LHCN-M2 (cell line): ENCODE data around the gene CELF3. TPM values are rescaled to one million over a fixed set of nuclear protein-coding genes. Genes with fewer than 3 reads are reported as not detected.
"Not testable (repeated sequence)": the region's sequence is repeated elsewhere in the genome, so short reads cannot be mapped to it uniquely, and the experiment has no call there.

Experiments used
- DNase-seq: peaks from one replicate; pipeline ENCODE4 v3.0.0-alpha.2; 2012; ENCODE audit warnings: low read depth
- polyA plus RNA-seq: library from polyadenylated mRNA; unstranded; fragments of >200 nt; gene quantifications from one replicate; pipeline ENCODE4 v1.2.1, GENCODE V29; 2012; ENCODE audit warnings: missing spikeins
- total RNA-seq: library from RNA; depleted of rRNA; stranded (reverse); fragments of >200 nt; gene quantifications from 2 replicates; pipeline ENCODE4 v1.2.3, GENCODE V29; 2014; rRNA removed

Gene CELF3
- total RNA-seq, result not detected in 2 replicates
- not detected for polyA plus RNA-seq

DNA sequence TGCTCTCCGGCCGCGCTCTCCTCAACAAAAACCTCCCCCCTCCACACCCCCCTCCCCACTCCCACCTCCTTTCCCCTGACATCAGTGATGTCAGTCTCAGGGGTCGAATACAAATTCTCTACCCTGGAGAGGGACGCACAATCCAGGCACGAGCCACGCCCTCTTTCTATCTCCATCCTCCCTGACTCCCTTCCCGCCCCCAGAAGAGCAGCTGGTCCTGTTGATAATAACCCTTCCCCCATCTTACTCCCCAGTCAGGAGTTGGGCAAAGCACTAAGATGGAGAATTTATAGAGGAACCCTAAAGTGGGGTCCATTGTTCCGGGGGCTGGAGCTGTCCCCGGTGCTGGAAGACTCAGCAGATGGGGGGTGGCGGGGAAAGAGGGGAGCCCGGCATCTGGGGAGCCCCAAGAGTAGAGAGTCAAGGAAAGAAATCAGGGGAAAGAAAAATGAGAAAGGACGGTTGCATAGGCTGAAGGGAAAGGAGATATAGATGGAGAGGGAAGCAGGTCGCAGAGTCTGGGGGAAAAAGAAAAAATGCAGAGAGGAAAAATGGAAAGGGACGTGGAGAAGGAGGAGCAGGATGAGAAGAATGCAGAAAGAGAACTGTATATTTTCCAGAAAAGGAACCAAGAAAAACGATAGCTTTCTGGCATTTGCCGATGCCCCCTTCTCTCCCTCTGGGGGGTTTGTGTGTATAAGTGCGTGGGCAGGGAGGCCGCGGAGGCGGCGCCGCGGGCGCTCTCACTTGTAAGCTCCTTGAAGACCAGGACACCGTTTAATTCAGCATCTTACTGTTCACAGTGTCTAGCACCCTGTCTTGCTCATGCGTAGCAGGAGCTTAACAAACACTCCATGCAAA, at the start of gene CELF3:
CELF3 (minus strand) TSS at position 33 of the 861 bp plus-strand sequence. CDS start 783 bp downstream, outside the sequence.
- peak; percentile 58 for DNase-seq

- DNase-seq, result peak; percentile 1
Measured at GRCh38 chr1:151763990-151764389, 47.4 kb upstream of the CELF3 start.

- DNase-seq, result peak; percentile 80
Measured at GRCh38 chr1:151762941-151763921, 46.6 kb upstream of the CELF3 start, which contains the start of gene MRPL9. Gene MRPL9, minus strand, starts transcription at chr1:151763496. Its CDS starts 17 bp downstream, at chr1:151763479.

GRCh38 chr1:151760597-151761385, 44.2 kb upstream of the CELF3 start:
- DNase-seq, result no peak

GRCh38 chr1:151759241-151759640, 42.6 kb upstream of the CELF3 start:
- no peak for DNase-seq

GRCh38 chr1:151756291-151756690, 39.7 kb upstream of the CELF3 start:
- DNase-seq, result peak; percentile 20

DNA sequence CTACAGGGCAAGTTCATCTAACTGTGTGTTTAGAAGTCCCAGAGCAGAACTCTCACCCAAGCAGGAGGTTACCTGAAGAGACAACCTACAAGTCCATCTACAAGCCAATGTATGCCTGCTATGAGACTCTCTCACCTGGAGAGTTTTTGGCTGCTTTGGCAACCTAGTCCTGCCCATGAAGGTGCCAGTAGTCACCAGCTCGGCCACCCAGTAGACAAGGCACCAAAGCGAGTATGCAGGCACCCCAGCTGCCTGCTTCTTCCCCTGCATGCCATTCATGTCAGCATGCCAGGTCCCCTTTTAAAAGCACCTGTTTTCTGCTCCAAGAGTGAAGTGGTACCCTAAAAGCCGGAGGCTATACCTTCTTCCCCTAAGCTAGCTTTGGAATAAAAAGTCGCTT, 24.9 kb upstream of the CELF3 start:
- no peak for DNase-seq

DNA sequence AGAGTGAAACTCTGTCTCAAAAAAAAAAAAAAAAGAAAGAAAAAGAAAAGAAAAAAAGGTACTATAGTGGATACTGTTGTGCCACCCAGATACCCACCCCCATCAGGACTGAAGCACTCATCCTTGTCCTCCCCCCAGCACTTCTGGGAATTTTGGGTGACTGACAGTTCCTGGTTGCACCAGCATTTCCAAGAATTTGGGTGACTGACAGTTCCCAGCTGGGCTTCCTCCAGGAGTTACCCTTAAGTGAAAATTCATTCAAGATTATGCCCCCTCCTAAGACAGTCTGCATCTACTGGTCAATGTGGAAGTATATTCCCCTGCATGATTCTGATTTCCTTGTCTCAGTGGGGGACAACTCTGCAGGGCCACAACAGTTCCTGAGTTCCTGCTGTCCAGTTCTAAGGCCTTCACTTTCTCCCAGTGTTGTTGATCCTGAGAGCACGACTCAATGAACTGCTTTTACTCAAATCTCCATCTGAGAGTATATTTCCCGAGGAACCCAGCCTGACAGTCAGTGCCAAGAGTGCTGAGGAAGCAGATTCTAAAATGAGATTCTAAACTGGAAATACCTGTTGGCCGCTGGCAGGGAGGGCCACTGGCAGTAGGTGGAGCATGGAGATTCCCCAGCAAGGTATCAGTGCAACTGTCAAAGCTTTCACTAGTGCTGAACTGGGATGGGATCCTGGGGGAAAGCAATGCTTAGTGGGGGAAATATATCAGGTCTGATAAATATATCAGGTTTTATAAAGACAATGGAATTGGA, 23.2 kb upstream of the CELF3 start:
- no peak for DNase-seq

DNA sequence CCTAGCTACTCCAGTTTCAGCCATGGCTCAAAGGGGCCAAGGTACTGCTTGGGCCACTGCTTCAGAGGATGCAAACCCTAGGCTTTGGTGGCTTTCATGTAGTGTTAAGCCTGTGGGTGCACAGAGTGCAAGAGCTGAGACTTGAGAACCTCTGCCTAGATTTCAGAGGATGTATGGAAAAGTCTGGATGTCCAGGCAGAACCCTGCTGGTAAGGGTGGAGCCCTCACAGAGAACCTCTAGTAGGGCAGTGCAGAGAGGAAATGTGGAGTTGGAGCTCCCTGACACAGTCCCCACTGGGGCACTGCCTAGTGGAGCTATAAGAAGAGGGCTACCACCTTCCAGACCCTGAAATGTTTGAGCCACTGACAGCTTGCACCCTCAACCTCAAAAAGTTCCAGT, 20.9 kb upstream of the CELF3 start:
- DNase-seq, result no peak

GRCh38 chr1:151737026-151737425, 20.4 kb upstream of the CELF3 start:
- no peak for DNase-seq

DNA sequence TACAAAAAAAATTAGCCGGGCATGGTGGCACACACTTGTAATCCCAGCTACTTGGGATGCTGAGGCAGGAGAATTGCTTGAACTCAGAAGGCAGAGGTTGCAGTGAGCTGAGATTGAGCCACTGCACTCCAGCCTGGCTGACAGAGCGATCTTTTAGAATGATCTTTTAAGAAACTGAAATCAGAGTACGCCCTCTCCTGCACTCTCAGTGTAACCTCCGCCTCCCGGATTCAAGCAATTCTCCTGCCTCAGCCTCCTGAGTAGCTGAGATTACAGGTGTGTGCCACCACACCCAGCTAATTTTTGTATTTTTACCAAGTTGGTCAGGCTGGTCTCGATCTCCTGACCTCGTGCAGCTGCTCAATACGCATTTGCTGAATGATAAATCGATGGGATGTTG, 17.4 kb upstream of the CELF3 start:
- DNase-seq, result not testable (repeated sequence)

GRCh38 chr1:151733126-151733525, 16.5 kb upstream of the CELF3 start:
- DNase-seq, result no peak

DNA sequence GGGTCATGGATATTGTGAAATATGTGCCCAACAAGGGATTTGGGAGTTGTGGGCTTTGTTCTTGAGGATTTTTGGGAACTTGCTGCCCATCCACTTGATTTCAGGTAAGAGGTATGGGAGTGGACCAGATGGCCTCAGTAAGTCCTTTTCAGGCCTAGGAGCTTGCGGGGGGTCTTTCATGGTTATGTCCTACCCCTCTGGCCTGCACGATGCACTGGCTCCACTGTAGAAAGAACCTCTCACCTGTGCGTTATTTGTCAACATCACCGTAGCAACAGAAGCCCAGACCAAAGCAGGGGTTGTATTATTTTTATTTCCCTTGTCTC, 13.3 kb upstream of the CELF3 start:
- DNase-seq, result no peak

GRCh38 chr1:151729157-151729965, 12.8 kb upstream of the CELF3 start:
- no peak for DNase-seq

- DNase-seq, result peak; percentile 52
Measured at GRCh38 chr1:151728151-151729054, 11.8 kb upstream of the CELF3 start.

DNA sequence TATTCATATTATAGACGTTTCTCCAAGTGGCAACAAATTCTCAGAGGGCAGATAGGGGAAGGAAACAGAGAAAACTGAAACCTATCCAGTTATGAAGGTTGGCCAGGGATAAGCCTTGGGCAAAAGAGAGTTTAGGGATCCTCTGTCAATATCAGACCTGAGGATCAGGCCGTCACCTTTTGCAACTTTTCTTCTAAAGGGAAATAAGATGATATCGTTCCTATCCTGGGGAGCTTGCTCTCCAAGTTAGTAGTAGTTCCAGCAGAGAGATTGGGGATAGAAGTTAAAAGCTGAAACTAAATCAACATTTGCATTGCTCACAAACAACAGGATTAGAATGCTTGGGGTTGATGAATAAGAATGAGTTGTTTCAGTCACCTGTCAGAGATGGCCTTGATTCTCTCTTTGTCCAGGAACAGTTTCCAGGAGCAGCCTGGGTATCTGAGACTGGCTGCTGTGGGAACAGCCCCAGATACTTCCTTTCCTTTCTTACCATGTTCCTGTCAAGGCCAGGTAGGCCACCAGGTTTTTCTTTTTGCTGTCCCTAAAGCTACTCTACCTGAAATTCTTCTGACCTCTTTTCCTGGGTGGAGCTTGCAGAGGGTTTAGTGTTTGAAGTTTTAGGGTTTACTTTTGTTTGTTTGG, 7.2 kb upstream of the CELF3 start:
- DNase-seq, result peak; percentile 21

GRCh38 chr1:151721788-151722510, 5.3 kb upstream of the CELF3 start:
- DNase-seq, result no peak
